Esophagus squamous epithelium (tissue), 5 donors: ENCODE measurements around the gene ASTN1. TPM values are rescaled to one million over a fixed set of nuclear protein-coding genes. Genes with fewer than 3 reads are reported as not detected.

Experiments used
- DNase-seq: peaks from one replicate; lab custom pipeline; 2025; lab: John Stamatoyannopoulos, UW
- H3K27ac ChIP-seq, 4 donors: fragments of 200-600 bp; sonication (generic); one replicate each; pipeline ENCODE4 v1.5.1; 2016 to 2019; ENCODE audit warnings: mild to moderate bottlenecking in 1 of 4
- H3K27me3 ChIP-seq, 4 donors: fragments of 200-600 bp; sonication (generic); 1 replicate in 3 of 4; 2 replicates in 1 of 4; pipeline versions ENCODE4 v1.5.1 to v1.6.0; 2017 to 2021; ENCODE audit warnings: antibody characterized with exemption in 1 of 4
- H3K36me3 ChIP-seq, 3 donors: fragments of 200-600 bp; sonication (generic); one replicate each; pipeline ENCODE4 v1.5.1; 2016 to 2019
- H3K4me1 ChIP-seq, 3 donors: fragments of 200-600 bp; sonication (generic); one replicate each; pipeline ENCODE4 v1.5.1; 2017 to 2019
- H3K4me3 ChIP-seq, 4 donors: fragments of 200-600 bp; sonication (generic); 1 replicate in 3 of 4; 2 replicates in 1 of 4; pipeline ENCODE4 v1.5.1; 2016 to 2019; ENCODE audit warnings: mild to moderate bottlenecking in 2 of 4, moderate library complexity in 1 of 4
- H3K9me3 ChIP-seq, 3 donors: fragments of 200-600 bp; sonication (generic); one replicate each; pipeline ENCODE4 v1.5.1; 2016 to 2019
- CTCF ChIP-seq, 6 experiments: fragments of 450-650 bp in 4 of 6; fragments of 200-600 bp in 2 of 6; sonication (generic) in 2 of 6; IDR thresholded peaks; one replicate each; pipeline ENCODE4 v1.5.1; 2016 to 2019; ENCODE audit warnings: antibody characterized with exemption in 6 of 6, mild to moderate bottlenecking in 4 of 6, moderate library complexity in 4 of 6
- POLR2A ChIP-seq, 4 donors: fragments of 450-650 bp; IDR thresholded peaks; one replicate each; pipeline ENCODE4 v1.6.1; 2017; ENCODE audit warnings: antibody characterized with exemption in 4 of 4, mild to moderate bottlenecking in 4 of 4, moderate library complexity in 3 of 4
- WGBS, 2 donors: methylation state at CpG; one replicate each; pipeline ENCODE4 v1.1.5; 2018; 5-methylcytosine and 5-hydroxymethylcytosine counted together
- intact Hi-C: fragments of 100-400 bp; cut with DNase I; formaldehyde crosslinking; loops from one replicate; pipeline ENCODE4 v1.15.0; 2022
- total RNA-seq, 4 donors: library from RNA; depleted of rRNA; stranded (reverse); fragments of >200 nt; gene quantifications; one replicate each; pipeline ENCODE4 v1.1.0, GENCODE V29; 2016
- donor health status: DM: yes; HTN: yes; CAD: no.

The ASTN1 gene
- total RNA-seq, 4 donors from 2014 or later, result under 0.01 TPM; not detected in 3

GRCh38 chr1:176954242-176954641 is 210.3 kb downstream of the ASTN1 start:
- Histone ChIP-seq H3K4me1 (no peaks in the 10 kb centered on the region), H3K27me3 (peaks cover 0 to 3% (median 0%) of the 10 kb centered on the region in 4 donors), H3K4me3 (no peak overlapping the region), H3K27ac (no peak overlapping the region), H3K36me3 (no peaks in the 10 kb centered on the region), H3K9me3 (no peaks in the 10 kb centered on the region)
- intact Hi-C loops, result no loop called here
- no peak for TF ChIP-seq POLR2A (IDR thresholded peaks at IDR 0.05)
- no peak for TF ChIP-seq CTCF (IDR thresholded peaks at IDR 0.05)
- DNase-seq, result no peak

- H3K4me3 ChIP-seq, result no peak overlapping the region
- H3K27me3 ChIP-seq, result peaks cover 0 to 6% (median 0%) of the 10 kb centered on the region in 4 donors
- TF ChIP-seq CTCF (IDR thresholded peaks at IDR 0.05), result no peak
- no peak for TF ChIP-seq POLR2A (IDR thresholded peaks at IDR 0.05)
- no peak for DNase-seq
- no peak overlapping the region for H3K27ac ChIP-seq
- no peaks in the 10 kb centered on the region for H3K36me3 ChIP-seq
- intact Hi-C loops, result no loop called here
- no peaks in the 10 kb centered on the region for H3K9me3 ChIP-seq
- no peaks in the 10 kb centered on the region for H3K4me1 ChIP-seq
- WGBS, 2 donors, result 47 to 92% methylated on average over 1 to 2 of the region's 2 CpGs
Observed at GRCh38 chr1:176950736-176951324, 213.7 kb downstream of the ASTN1 start.

GRCh38 chr1:176949033-176949662 is 215.4 kb downstream of the ASTN1 start:
- intact Hi-C loops, result no loop called here
- 39 to 64% methylated on average over 4 to 12 of the region's 17 CpGs for WGBS, 2 donors
- H3K9me3 ChIP-seq, result no peaks in the 10 kb centered on the region
- H3K27me3 ChIP-seq, result peaks cover 0 to 6% (median 0%) of the 10 kb centered on the region in 4 donors
- TF ChIP-seq CTCF (IDR thresholded peaks at IDR 0.05), result peak in 3 of 6 experiments; percentile 8 to 37 (median 16)
- TF ChIP-seq POLR2A (IDR thresholded peaks at IDR 0.05), result no peak
- H3K4me1 ChIP-seq, result no peaks in the 10 kb centered on the region
- H3K36me3 ChIP-seq, result no peaks in the 10 kb centered on the region
- no peak overlapping the region for H3K4me3 ChIP-seq
- H3K27ac ChIP-seq, result no peak overlapping the region
- DNase-seq, result no peak

- H3K36me3 ChIP-seq, result no peaks in the 10 kb centered on the region
- no peak overlapping the region for H3K27ac ChIP-seq
- 78 to 91% methylated on average over 3 to 4 of the region's 4 CpGs for WGBS, 2 donors
- no peak for DNase-seq
- TF ChIP-seq POLR2A (IDR thresholded peaks at IDR 0.05) (no peak), CTCF (IDR thresholded peaks at IDR 0.05) (no peak)
- intact Hi-C loops, result no loop called here
- no peaks in the 10 kb centered on the region for H3K4me1 ChIP-seq
- H3K9me3 ChIP-seq, result no peaks in the 10 kb centered on the region
- H3K4me3 ChIP-seq, result no peak overlapping the region
- peaks cover 0 to 12% (median 0%) of the 10 kb centered on the region in 4 donors for H3K27me3 ChIP-seq
Observed at GRCh38 chr1:176944606-176945005, 219.9 kb downstream of the ASTN1 start.

GRCh38 chr1:176943783-176944182 is 220.7 kb downstream of the ASTN1 start:
- Histone ChIP-seq H3K27me3 (peaks cover 0 to 6% (median 0%) of the 10 kb centered on the region in 4 donors), H3K9me3 (no peaks in the 10 kb centered on the region), H3K4me1 (no peaks in the 10 kb centered on the region), H3K27ac (no peak overlapping the region), H3K36me3 (no peaks in the 10 kb centered on the region), H3K4me3 (no peak overlapping the region)
- intact Hi-C loops, result no loop called here
- DNase-seq, result no peak
- TF ChIP-seq CTCF (IDR thresholded peaks at IDR 0.05) (no peak), POLR2A (IDR thresholded peaks at IDR 0.05) (no peak)
- 74 to 78% methylated on average over 3 to 4 of the region's 4 CpGs for WGBS, 2 donors
